Neutrophil (primary cell): ENCODE measurements around the gene GKAP1.
A peak's percentile ranks its signal among the peaks of the same experiment; 100 is the strongest.
"Not testable (repeated sequence)": the region's sequence is repeated elsewhere in the genome, so short reads cannot be mapped to it uniquely, and the experiment has no call there.

ENCODE experiments used
- H3K27ac ChIP-seq: fragments of 200-600 bp; sonication (generic); 2 replicates; pipeline ENCODE4 v1.5.1; 2016; ENCODE audit warnings: mild to moderate bottlenecking, moderate library complexity
- H3K27me3 ChIP-seq: fragments of 200-600 bp; sonication (generic); 2 replicates; pipeline ENCODE4 v1.6.0; 2016; ENCODE audit warnings: mild to moderate bottlenecking
- H3K36me3 ChIP-seq: fragments of 200-600 bp; sonication (generic); 2 replicates; pipeline ENCODE4 v1.5.1; 2017
- H3K4me1 ChIP-seq, 2 experiments: fragments of 200-600 bp in 1 of 2; sonication (generic) in 1 of 2; 1 replicate in 1 of 2; 2 replicates in 1 of 2; pipeline versions ENCODE4 v1.5.1 to v1.6.1; 2013 to 2016; ENCODE audit warnings: low read depth in 1 of 2, low read length in 1 of 2, mild to moderate bottlenecking in 1 of 2, moderate library complexity in 1 of 2; ENCODE audit not compliant: control insufficient read depth in 1 of 2, insufficient read depth in 1 of 2
- H3K4me3 ChIP-seq, 2 experiments: fragments of 200-600 bp in 1 of 2; sonication (generic) in 1 of 2; 1 replicate in 1 of 2; 2 replicates in 1 of 2; pipeline ENCODE4 v1.5.1; 2013 to 2016; ENCODE audit warnings: low read depth in 1 of 2, low read length in 1 of 2, mild to moderate bottlenecking in 1 of 2, moderate library complexity in 1 of 2
- H3K9me3 ChIP-seq: fragments of 200-600 bp; sonication (generic); 2 replicates; pipeline ENCODE4 v1.5.1; 2016
- TF ChIP-seq, protein P1 (sequence below): fragments of 200-600 bp; sonication (generic); IDR thresholded peaks from 2 replicates; pipeline ENCODE4 v1.5.1; 2016; ENCODE audit warnings: antibody characterized with exemption

The GKAP1 gene

DNA sequence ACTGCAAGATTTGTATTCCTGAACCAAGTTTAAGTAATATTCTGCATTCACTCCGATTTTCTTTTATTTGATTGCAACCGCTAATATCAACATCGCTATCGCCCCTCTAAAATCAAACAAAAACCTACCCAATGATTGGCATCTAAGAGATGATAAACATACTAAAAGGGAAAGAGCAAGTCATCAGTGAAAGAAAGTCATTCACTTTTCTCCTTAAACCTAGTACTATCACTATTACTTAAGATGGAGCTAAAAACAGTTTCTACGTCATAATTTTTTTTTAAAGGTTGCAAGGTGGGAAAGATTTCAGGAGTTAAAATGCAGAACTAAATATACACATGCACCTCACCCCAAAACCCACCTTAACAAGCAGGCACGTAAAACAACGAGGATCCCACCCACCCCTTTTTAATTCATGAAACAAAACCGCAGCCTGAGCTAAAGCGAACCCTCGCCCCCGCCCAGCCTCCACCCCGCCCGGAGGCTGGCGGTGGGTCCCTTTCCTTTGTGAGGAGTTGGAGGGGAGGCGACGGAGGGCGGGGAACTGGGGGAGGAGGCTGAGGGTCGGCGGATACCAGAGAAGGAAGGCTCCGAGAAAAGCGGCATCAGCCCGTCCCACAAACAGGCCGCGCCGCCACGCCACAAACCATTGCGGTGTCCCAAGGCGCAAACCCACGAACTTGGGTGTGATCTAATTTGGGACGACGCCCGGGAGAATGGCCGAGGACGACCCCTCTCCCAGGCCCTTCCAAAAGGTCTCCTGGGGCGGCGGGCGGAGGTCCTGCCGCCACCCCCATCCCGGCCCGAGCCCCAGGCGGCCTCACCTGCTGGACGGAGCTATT is 110.7 kb downstream of the GKAP1 start:
- peak overlapping the region; percentile 97 for H3K27ac ChIP-seq
- no peaks in the 10 kb centered on the region for H3K9me3 ChIP-seq
- H3K36me3 ChIP-seq, result no peaks in the 10 kb centered on the region

DNA sequence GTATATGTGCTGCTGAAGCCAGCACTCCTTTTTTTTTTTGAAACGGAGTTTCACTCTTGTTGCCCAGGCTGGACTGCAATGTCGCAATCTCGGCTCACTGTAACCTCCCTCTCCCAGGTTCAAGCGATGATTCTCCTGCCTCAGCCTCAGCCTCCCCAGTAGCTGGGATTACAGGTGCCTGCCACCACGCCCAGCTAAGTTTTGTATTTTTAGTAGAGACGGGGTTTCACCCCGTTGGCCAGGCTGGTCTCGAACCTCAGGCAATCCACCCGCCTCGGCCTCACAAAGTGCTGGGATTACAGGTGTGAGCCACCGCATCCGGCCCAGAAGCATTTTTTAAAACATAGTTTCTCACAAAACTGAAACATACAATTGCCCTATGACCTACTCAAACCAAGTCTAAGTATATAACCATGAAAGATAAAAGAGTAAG is 112.3 kb downstream of the GKAP1 start:
- H3K27me3 ChIP-seq, H3K4me3 ChIP-seq, H3K36me3 ChIP-seq, H3K9me3 ChIP-seq, H3K27ac ChIP-seq: not testable (repeated sequence)
- peaks cover 26 to 27% of the 10 kb centered on the region in 2 experiments for H3K4me1 ChIP-seq

More for the DNA sequence above, 110.7 kb downstream of the GKAP1 start:
- Histone ChIP-seq H3K4me1 (peaks cover 26 to 27% of the 10 kb centered on the region in 2 experiments), H3K27me3 (no peaks in the 10 kb centered on the region), H3K4me3 (peak overlapping the region; percentile 80 to 90)
- TF ChIP-seq, protein P1, sequence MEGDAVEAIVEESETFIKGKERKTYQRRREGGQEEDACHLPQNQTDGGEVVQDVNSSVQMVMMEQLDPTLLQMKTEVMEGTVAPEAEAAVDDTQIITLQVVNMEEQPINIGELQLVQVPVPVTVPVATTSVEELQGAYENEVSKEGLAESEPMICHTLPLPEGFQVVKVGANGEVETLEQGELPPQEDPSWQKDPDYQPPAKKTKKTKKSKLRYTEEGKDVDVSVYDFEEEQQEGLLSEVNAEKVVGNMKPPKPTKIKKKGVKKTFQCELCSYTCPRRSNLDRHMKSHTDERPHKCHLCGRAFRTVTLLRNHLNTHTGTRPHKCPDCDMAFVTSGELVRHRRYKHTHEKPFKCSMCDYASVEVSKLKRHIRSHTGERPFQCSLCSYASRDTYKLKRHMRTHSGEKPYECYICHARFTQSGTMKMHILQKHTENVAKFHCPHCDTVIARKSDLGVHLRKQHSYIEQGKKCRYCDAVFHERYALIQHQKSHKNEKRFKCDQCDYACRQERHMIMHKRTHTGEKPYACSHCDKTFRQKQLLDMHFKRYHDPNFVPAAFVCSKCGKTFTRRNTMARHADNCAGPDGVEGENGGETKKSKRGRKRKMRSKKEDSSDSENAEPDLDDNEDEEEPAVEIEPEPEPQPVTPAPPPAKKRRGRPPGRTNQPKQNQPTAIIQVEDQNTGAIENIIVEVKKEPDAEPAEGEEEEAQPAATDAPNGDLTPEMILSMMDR, result no peak

DNA sequence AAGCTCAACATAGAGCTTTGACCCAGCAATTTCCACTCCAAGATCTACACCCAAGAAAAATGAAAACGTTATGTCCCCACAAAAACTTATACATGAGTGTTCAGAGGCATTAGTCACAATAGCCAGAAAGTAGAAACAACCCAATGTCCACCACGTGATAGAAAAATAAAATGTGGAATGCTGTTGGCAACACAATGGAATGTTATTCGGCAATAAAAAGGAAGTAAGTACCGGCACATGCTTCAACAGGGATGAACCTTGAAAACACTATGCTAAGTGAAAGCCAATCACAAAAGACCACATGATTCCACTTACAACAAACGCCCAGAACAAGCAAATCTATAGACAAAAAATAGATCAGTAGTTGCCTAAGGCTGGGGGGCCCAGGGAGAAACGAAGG is 115.8 kb downstream of the GKAP1 start:
- no peak overlapping the region for H3K4me3 ChIP-seq
- H3K27ac ChIP-seq, result no peak overlapping the region
- H3K9me3 ChIP-seq, result no peaks in the 10 kb centered on the region
- H3K4me1 ChIP-seq, result peaks cover 14 to 22% of the 10 kb centered on the region in 2 experiments
- H3K27me3 ChIP-seq, result no peaks in the 10 kb centered on the region
- no peaks in the 10 kb centered on the region for H3K36me3 ChIP-seq
- TF ChIP-seq, protein P1, result no peak

DNA sequence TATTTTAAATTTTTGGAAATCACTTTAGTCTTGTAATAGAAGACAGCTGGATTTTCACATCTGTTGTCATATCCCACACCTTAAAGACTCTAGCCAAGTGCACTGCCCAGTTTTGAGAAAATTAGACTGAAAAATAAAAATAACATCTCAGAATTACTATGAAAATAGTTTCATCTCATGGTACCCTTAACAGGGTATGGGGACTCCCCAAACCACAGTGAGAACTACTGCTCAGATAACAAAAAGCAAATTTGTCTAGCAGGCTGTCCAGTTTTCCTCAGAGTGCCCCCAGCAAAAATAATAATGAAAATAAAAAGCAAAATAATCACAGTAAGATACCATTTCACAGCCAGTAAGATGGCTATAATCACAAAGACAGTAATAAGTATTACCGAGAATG is 116.3 kb downstream of the GKAP1 start:
- TF ChIP-seq, protein P1, result no peak
- no peaks in the 10 kb centered on the region for H3K9me3 ChIP-seq
- peaks cover 9 to 17% of the 10 kb centered on the region in 2 experiments for H3K4me1 ChIP-seq
- H3K4me3 ChIP-seq, result no peak overlapping the region
- H3K27ac ChIP-seq, result no peak overlapping the region
- H3K36me3 ChIP-seq, result no peaks in the 10 kb centered on the region
- H3K27me3 ChIP-seq, result no peaks in the 10 kb centered on the region

DNA sequence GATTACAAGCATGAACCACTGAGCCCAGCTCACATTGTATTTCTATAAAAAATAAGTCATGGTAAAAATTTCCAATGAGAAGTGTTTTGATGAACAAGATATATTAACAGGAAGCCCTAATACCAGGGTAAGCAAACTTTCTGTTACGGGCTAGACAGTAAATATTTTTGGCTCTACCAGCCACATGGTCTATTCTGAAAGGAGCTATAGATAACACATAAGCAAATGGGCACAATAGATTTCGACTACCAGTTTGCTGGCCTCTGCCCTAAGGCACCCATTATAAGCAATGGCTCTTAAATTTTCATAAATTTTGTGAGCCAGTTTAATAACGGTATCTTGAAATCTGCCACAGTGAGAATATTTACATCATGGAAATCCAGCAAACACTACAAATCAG is 118.0 kb downstream of the GKAP1 start:
- Histone ChIP-seq H3K4me1 (peaks cover 0 to 7% of the 10 kb centered on the region in 2 experiments), H3K9me3 (no peaks in the 10 kb centered on the region), H3K27ac (no peak overlapping the region), H3K27me3 (no peaks in the 10 kb centered on the region), H3K36me3 (no peaks in the 10 kb centered on the region), H3K4me3 (no peak overlapping the region)
- TF ChIP-seq, protein P1, result no peak

DNA sequence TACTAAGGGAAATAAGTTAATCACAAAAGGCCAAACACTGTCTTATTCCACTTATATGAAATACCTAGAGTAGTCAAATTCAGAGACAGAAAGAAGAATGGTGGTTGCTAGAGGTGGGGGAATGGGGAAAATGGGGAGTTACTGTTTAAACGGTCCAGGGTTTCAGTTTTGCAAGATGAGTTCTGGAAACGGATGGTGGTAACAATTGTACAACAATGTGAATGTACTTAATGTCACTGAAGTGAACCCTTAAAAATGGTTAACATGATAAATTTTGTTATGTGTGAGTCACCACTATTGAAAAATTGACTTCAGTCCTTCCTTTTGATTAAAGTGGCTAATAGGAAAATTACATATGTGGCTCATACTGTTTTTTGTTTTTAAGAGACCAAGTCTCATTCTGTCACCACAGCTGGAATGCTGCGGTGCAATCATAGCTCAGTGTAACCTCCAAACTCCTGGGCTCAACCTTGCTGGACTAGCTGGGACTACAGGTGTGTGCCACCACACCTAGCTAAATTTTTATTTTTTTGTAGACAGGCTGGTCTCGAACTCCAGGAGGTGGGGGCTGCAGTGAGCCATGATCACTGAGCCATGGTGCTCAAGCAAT is 118.5 kb downstream of the GKAP1 start:
- TF ChIP-seq, protein P1, result no peak
- no peak overlapping the region for H3K4me3 ChIP-seq
- H3K4me1 ChIP-seq, result peaks cover 0 to 7% of the 10 kb centered on the region in 2 experiments
- H3K27me3 ChIP-seq, result no peaks in the 10 kb centered on the region
- H3K9me3 ChIP-seq, result no peaks in the 10 kb centered on the region
- H3K36me3 ChIP-seq, result no peaks in the 10 kb centered on the region
- no peak overlapping the region for H3K27ac ChIP-seq
